HG03342 (cell line): ENCODE measurements around the gene SLC34A1.
"Not testable (repeated sequence)": the region's sequence is repeated elsewhere in the genome, so short reads cannot be mapped to it uniquely, and the experiment has no call there.

Source experiments
- ATAC-seq: cut with Tn5 transposase; IDR thresholded peaks from one replicate; pipeline ENCODE4 v1.9.1; 2021; ENCODE audit warnings: mild to moderate bottlenecking, moderate library complexity; ENCODE audit not compliant: unreplicated experiment

SLC34A1 gene, protein sequence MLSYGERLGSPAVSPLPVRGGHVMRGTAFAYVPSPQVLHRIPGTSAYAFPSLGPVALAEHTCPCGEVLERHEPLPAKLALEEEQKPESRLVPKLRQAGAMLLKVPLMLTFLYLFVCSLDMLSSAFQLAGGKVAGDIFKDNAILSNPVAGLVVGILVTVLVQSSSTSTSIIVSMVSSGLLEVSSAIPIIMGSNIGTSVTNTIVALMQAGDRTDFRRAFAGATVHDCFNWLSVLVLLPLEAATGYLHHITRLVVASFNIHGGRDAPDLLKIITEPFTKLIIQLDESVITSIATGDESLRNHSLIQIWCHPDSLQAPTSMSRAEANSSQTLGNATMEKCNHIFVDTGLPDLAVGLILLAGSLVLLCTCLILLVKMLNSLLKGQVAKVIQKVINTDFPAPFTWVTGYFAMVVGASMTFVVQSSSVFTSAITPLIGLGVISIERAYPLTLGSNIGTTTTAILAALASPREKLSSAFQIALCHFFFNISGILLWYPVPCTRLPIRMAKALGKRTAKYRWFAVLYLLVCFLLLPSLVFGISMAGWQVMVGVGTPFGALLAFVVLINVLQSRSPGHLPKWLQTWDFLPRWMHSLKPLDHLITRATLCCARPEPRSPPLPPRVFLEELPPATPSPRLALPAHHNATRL

GRCh38 chr5:177384134-177384533 lies at the start of gene SLC34A1:
SLC34A1 (plus strand) TSS chr5:177384434; CDS start chr5:177385742, 1,308 bp downstream.
- ATAC-seq: no peak

- ATAC-seq: no peak
These were observed 49.2 kb upstream of the SLC34A1 start for GRCh38 chr5:177334781-177335700.

- no peak for ATAC-seq
These were observed 48.6 kb upstream of the SLC34A1 start for GRCh38 chr5:177335701-177336065.

- no peak for ATAC-seq
These were observed 48.1 kb upstream of the SLC34A1 start for GRCh38 chr5:177336112-177336511.

GRCh38 chr5:177336603-177337494 lies 47.4 kb upstream of the SLC34A1 start:
- ATAC-seq: no peak

DNA sequence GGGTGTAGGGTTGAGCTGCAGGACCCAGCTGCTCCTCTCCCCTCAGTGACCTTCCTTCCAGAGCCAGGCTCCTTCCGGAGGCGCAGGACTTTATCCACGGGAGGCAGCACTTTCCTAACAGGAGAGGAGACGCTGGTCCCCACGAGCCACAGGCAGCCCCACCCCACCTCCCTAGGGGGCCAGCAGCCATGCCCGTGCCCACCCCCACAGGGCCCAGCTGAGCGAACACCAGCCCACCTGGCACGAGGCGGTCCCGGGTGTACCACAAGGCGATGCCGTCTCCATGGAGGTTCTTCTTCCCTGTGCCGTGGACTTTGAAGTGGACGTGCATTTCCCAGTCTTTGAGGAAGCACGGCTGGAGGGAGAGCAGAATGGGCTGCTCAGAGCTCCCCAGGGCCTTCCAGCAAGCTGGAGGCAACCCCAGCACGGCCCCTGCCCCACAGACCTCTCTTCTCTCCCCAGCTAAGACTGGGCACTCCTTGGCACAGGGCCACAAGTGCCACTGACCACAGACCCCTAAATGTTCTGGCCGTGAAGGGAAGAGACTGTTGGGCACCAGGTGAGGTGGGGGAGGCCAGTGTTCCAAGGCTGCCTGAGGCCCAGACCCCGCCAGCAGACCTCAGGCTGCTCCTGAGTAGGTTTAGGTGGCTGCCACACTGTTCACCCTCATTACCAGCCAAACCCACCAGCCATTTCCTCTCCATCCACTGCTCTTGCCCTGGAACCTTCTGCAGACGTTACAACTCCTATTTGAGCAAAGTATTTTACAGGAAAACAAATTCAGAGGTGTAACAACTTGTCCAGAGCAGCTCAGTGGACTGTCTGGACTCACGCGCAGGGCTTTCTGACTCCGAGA lies 45.8 kb upstream of the SLC34A1 start:
- ATAC-seq: no peak

DNA sequence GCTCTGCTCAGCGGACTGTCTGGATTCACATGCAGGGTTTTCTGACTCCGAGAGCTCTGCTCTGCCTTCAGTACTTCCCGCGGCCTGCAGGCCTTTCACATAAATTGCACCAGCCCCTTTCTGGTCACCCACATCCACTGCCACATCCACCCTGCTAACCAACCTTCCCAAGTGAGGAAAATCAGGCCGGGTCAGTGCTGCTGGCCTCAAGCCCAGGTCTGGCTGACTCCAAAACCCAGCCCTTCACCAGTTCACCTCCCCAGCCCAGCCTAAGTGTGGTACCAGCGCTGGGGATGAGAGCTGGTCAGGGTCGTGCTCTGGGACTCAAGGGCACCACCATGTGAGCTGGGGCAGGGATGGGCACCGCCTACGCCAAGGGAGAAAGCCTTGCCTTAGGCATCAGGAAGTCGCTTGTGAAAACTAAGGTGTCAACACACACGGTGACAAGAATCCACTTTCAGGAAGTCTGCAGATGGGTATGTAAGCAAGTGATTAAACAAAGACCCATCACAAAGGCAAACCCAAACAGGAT lies 45.1 kb upstream of the SLC34A1 start:
- no peak for ATAC-seq

DNA sequence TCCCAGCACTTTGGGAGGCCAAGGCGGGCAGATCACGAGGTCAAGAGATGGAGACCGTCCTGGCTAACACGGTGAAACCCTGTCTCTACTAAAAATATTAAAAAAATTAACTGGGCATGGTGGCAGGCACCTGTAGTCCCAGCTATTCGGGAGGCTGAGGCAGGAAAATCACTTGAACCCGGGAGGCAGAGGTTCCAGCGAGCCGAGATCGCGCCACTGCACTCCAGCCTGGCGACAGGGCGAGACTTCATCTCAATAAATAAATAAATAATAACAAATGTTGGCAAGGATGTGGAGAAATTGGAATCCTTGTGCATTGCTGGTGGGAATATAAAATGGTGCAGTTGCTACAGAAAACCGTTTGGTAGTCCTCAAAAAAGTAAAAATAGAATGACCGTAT lies 41.2 kb upstream of the SLC34A1 start:
- ATAC-seq: not testable (repeated sequence)

DNA sequence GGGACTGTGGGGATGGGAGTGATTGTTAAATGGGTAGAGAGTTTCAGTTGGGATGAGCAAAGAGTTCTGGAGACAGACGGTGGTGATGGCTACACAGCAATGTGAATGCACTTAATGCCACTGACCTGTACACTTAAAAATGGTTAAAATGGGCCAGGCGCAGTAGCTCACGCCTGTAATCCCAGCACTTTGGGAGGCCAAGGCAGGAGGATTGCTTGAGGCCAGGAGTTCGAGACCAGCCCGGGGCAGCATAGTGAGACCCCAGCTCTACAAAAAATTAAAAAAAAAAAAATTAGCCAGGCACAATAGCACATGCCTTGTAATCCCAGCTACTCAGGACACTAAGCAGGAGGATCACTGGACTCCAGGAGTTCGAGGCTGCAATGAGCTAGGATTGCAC lies 40.5 kb upstream of the SLC34A1 start:
- ATAC-seq: no peak

DNA sequence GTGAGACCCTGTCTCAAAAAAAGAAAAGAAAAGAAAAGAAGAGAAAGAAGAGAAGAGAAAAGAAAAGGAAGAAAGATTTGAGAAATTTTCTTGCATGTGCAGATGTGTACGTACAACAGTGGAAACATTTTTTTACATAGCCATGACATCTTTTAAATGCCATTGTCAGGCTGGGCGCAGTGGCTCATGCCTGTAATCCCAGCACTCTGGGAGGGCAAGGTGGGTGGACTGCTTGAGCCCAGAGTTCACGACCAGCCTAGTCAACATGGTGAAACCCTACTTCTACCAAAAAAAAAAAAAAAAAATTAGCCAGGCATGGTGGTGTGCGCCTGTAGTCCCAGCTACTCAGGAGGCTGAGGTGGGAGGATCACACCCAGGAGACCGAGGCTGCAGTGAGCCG lies 39.3 kb upstream of the SLC34A1 start:
- no peak for ATAC-seq

DNA sequence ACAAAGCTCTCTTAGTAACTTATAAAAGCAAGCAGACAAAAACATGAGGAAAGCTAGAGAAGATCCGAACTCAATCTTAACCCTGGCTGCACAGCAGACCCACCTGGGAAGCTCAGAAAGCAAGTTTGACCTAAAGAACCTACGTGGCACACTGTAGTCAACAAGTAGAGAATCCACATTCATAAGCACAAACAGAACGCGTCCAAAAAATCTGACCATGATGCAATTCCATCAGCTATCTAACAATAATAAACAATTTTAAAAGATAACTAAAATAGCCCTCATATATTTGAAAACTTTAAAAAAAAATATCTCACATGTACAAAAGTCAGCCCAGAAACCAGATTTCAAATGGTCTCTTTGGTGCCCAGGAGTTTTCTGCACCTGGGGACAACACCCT lies 37.4 kb upstream of the SLC34A1 start:
- ATAC-seq: no peak

- ATAC-seq: no peak
These were observed 36.5 kb upstream of the SLC34A1 start for GRCh38 chr5:177347699-177348098.

DNA sequence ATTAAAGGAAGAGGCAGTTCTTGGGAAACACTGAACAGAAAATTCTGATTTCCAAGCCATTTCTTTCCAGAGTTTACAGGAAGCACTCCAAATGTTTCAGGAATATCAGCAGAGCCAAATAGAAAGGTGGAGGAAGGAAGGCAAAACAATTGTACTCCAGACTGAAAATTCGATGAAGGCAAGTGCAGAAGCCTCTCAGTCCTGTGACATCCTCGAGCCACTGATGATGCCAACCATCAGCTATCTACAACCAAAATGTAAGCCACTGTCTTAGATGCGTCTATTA lies 34.9 kb upstream of the SLC34A1 start:
- ATAC-seq: no peak

DNA sequence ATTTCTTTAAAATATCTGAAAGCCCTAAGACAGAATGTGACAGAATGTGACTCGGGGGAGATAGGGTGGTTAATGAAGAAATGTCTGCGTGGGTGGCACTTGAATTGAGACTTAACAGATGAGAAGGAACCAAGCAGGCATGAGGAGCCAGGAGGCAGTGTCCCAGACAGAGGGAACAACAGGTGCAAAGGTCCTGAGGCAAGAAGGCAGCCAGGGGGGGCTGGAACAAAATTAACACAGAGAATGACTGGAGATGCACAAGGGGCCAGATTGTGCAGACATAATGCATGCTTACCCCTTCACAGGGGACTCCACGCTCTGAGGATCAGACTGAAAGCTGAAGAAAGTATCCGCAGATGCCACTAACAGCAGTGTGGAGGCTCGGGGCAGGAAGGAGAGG lies 34.5 kb upstream of the SLC34A1 start:
- no peak for ATAC-seq

DNA sequence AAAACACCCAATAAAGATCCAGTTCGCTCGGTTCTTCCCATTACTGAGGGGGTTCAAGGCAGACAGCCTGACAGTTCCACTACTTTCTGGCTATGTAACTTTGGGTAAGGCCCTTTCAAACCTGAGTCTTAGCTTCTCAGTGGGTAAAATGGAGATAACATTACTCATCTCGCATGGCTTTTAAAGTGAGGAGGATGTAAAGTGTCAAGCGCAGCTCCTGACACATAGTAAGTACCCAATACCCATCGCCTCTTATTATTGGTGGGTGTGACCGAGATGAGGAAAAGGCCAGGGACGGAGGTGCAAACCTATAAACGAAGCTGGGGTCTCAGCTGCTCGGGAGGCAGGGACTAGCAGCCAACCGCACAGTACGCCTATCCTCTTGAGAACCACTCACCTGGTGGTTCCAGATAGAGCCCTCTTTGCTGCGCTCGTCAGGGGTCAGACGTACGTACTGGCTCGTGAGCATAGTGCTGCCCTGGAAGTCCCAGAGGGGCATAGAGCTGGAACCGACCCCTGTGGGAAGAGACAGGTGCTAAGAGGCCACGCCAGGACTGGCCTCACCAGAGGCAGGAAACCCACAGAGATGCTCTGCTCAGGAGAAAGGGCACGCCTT lies 33.4 kb upstream of the SLC34A1 start:
- no peak for ATAC-seq

- ATAC-seq: peak; percentile 93
These were observed 32.6 kb upstream of the SLC34A1 start, which contains the start of gene LMAN2 for GRCh38 chr5:177351392-177352329. LMAN2 (minus strand) TSS chr5:177351668; CDS start chr5:177351647, 21 bp downstream.

DNA sequence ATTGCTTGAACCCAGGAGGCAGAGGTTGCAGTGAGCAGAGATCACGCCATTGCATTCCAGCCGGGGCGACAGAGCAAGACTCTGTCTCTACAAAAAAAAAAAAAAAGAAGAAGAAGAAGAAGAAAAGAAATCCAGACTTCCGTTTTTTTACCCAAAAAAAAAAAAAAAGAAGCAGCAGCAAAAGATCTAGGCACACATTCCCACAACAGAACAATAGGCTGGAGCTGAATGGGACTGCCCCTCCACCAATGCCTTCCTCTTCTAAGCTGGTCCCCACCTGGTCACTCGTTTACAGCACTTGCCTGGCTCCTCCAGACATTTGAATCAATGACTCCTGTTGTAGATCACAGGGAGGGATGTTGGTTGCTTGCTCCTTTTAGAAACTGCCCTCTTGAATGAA lies 31.1 kb upstream of the SLC34A1 start:
- ATAC-seq: no peak

DNA sequence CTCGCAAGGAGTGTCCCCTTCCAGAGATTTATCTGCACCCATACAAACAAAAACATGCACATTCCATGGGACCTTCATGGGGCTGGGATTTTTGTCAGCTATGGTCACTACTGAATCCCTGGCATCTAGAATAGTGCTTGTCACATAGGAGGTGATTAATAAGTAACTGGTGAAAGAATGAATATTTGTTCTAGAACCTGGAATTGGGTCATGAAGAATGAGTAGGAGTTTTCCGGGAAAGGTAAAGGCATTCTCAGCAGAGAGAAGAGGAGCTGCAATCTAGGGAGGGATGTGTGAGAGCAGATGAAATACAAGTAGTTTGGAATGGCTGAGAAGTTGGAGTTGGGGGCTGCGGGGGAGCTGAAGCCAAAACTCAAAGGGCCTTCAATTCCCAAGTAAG lies 30.0 kb upstream of the SLC34A1 start:
- ATAC-seq: no peak
